HCT116 (cell line): Measurements from ENCODE around the gene CAMK1D.

Experiments used
- CEBPB ChIP-seq: IDR thresholded peaks from 2 replicates; pipeline ENCODE4 v1.6.1; 2012; ENCODE audit warnings: low read depth
- EZH2 ChIP-seq: fragments of 200-600 bp; sonication (generic); IDR thresholded peaks from 2 replicates; pipeline ENCODE4 v1.6.1; 2017; ENCODE audit warnings: antibody characterized with exemption, mixed run types
- POLR2A ChIP-seq: IDR thresholded peaks from 2 replicates; pipeline ENCODE4 v1.7.0; 2011; ENCODE audit warnings: borderline replicate concordance; ENCODE audit not compliant: insufficient read depth, insufficient read length; ENCODE audit errors: extremely low read depth

DNA sequence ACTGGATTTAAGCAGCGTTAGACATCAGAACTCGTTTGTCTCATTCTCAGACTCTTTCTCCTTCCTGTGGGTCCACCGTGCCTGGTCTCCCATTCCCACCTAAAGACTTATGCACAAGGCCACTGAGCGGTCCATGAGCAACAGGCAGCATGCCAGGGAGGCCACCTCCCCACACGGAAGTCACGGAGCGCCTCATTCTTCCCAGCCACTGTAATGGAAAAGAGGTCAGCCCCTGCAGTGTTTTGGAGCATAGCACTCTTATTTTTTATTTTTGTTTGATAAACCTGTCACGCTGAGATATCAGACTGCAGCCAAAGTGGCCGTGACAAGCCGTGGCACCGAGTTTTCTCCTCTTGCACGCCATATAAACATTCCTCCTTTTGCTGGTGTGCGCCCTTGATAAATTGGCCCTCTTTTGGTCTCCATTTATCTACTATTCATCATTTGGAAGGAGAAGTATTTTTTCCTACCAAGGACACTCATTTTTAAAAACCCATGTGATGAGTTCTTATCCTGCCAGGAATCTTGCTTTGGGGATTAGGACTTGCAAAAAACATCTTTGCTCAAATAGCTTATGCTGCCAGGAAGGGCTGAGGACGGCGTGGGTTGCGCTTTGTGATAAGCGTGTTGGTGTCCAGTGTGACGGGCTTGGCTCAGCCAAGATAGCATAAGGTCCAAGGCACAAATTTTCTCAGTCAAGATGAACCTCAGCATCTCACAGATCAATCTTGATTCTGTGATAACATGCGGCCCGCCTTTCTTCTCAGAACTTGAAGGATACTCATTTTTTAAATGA is 446.2 kb downstream of the CAMK1D start:
- TF ChIP-seq EZH2 = no peak
- TF ChIP-seq CEBPB = no peak
- no peak for TF ChIP-seq POLR2A
